Activated T-helper 1 cell treated with anti-CD3 and anti-CD28 coated beads, Interleukin-12 subunit alpha, Interleukin-12 subunit beta, Interleukin-2, Interleukin-4 antibody, amounts not matched to agents 30 ng/mL and 10 ng/mL and 1 ng/mL, durations not matched to agents 14 hours and 24 hours and 36 hours (primary cell): ENCODE measurements around the gene TAF11L8. TPM values are rescaled to one million over a fixed set of nuclear protein-coding genes. Genes with fewer than 3 reads are reported as not detected.
"Not testable (repeated sequence)": the region's sequence is repeated elsewhere in the genome, so short reads cannot be mapped to it uniquely, and the experiment has no call there.

Source experiments
- DNase-seq: peaks from one replicate; pipeline ENCODE4 v3.0.0; 2021; ENCODE audit warnings: low spot score
- H3K27ac Mint-ChIP-seq: one replicate; pipeline ENCODE4 v1.8.0; 2021; ENCODE audit warnings: mild to moderate bottlenecking, mixed read lengths
- H3K27me3 Mint-ChIP-seq: one replicate; pipeline ENCODE4 v1.8.0; 2022; ENCODE audit warnings: mild to moderate bottlenecking, moderate library complexity, mixed read lengths; ENCODE audit not compliant: insufficient read depth
- H3K36me3 Mint-ChIP-seq: one replicate; pipeline ENCODE4 v1.8.0; 2021; ENCODE audit warnings: low read depth, mixed read lengths
- H3K4me1 Mint-ChIP-seq: one replicate; pipeline ENCODE4 v1.8.0; 2021; ENCODE audit warnings: low read depth, mixed read lengths
- H3K4me3 Mint-ChIP-seq: one replicate; pipeline ENCODE4 v1.8.0; 2021; ENCODE audit warnings: mild to moderate bottlenecking, moderate library complexity, mixed read lengths
- H3K9me3 Mint-ChIP-seq: one replicate; pipeline ENCODE4 v1.8.0; 2021; ENCODE audit warnings: mixed read lengths
- intact Hi-C: fragments of 100-400 bp; cut with micrococcal nuclease; formaldehyde crosslinking; loops from one replicate; pipeline ENCODE4 v1.15.1; 2024
- total RNA-seq: library from RNA; stranded (reverse); gene quantifications from 2 replicates; pipeline ENCODE4 v1.2.3, GENCODE V29; 2022

TAF11L8 gene
- total RNA-seq: not detected in 2 replicates

DNA sequence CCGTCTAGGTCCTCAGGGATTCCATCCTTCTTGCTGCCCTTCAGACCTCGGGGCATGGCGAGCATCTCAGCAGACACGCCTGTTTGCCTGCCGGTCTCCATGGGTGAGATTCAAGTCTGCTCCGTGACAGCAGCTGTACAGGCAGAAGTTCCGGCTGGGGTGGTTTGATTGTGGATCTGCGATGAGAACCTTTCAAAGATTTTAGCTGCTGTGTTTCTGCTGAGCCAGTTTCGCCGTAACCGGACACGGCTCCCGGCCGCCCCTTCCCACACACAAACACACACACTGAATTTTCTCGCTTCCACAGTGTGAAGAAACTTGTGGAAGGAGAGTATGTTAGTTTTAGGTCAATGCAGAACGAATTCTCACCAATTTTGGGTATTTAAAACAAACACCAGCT, at the start of gene TAF11L8:
Gene TAF11L8, minus strand, starts transcription at position 101 of the 400 bp plus-strand sequence.
- H3K9me3 Mint-ChIP-seq, H3K27ac Mint-ChIP-seq, DNase-seq, H3K27me3 Mint-ChIP-seq, H3K4me3 Mint-ChIP-seq, intact Hi-C loops, H3K36me3 Mint-ChIP-seq, H3K4me1 Mint-ChIP-seq: not testable (repeated sequence)

DNA sequence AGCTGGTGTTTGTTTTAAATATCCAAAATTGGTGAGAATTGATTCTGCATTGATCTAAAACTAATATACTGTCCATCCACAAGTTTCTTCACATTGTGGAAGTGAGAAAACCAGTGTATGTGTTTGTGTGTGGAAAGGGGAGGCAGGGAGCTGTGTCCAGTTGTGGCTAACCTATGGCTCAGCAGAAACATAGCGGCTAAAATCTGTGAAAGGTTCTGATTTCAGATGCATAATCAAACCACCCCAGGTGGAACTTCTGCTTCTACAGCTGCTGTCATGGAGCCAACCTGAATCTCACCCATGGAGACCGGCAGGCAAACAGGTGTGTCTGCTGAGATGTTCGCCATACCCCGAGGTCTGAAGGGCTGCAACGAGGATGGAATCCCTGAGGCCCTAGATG, 43.4 kb upstream of the TAF11L8 start, which contains the start of gene TAF11L14:
Gene TAF11L14, plus strand, starts transcription at position 301 of the 400 bp plus-strand sequence.
- Mint-ChIP-seq H3K4me1 (no peaks in the 10 kb centered on the region), H3K4me3 (no peak within 1 kb of the TSS), H3K9me3 (peaks cover 26% of the 10 kb centered on the region), H3K36me3 (no peaks in the 10 kb centered on the region), H3K27ac (no peak within 1 kb of the TSS), H3K27me3 (no peaks in the 10 kb centered on the region)
- DNase-seq: no peak
- intact Hi-C loops: no loop called here

GRCh38 chr5:17631788-17632187, 41.0 kb upstream of the TAF11L8 start, which contains the start of gene TAF11L13:
Gene TAF11L13 (plus strand): TSS chr5:17632088.
- H3K4me3 Mint-ChIP-seq, intact Hi-C loops, H3K4me1 Mint-ChIP-seq, DNase-seq, H3K27me3 Mint-ChIP-seq, H3K36me3 Mint-ChIP-seq, H3K27ac Mint-ChIP-seq: not testable (repeated sequence)
- peaks cover 30% of the 10 kb centered on the region for H3K9me3 Mint-ChIP-seq

DNA sequence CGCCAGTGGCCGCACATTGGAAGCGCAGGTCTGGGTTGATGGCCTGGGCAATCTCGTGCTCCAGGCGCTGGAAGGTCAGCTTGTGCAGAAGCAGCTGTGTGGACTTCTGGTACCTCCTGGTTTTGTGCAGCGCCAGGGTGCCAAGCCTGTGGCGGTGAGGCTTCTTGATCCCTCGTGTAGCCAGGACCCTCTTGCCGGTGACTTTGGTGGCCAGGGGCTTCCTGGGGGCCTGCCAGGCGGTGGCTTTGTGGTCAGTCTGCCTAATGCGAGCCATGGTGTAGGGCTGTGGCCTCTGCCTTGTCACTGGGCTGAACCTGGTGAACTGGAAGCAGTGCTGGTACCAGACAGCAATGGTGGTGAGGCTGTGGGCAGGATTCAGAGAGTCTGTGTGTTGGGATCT, 34.9 kb upstream of the TAF11L8 start:
- H3K4me3 Mint-ChIP-seq: no peak overlapping the region
- no peaks in the 10 kb centered on the region for H3K36me3 Mint-ChIP-seq
- no peaks in the 10 kb centered on the region for H3K27me3 Mint-ChIP-seq
- H3K4me1 Mint-ChIP-seq: no peaks in the 10 kb centered on the region
- DNase-seq: no peak
- intact Hi-C loops: no loop called here
- H3K27ac Mint-ChIP-seq: no peak overlapping the region
- peaks cover 23% of the 10 kb centered on the region for H3K9me3 Mint-ChIP-seq

DNA sequence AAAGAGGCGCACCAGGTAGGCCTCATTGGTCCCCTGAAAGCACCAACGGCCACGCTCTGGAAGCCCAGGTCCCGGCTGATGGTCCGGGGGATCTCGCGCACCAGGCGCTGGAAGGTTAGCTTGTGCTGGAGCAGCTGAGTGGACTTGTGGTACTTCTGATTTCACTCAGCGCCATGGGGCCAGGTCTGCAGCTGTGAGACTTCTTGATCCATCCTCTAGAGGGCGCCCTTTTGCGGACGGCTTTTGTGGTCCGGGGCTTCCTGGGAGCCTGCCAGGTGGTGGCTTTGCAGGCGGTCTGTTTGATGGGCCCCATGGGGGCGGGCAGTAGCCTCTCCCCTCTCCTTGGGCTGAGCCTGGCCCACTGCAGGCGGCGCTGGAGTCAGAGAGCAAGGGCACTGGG, 29.9 kb upstream of the TAF11L8 start:
- intact Hi-C loops: no loop called here

DNA sequence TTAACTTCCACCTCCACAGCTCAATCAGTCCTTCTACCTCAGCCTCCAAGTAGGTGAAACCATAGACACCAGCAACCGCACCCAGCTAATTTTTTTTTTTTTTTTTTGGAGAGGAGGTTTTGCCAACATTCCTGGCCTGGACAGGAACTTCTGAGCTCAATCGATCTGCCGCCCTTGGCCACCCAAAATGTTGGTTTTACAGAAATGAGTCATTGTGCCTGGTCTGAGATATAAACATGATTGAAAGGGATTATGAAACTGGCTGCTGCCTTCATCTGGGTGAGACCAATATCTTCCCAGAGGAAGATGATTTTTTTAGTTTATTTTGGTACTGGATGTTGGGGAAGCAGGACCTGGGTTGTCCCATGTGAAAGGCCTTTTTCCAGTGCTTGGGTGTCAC, 28.6 kb upstream of the TAF11L8 start:
- Mint-ChIP-seq H3K4me1 (no peaks in the 10 kb centered on the region), H3K4me3 (no peak overlapping the region), H3K27ac (no peak overlapping the region), H3K27me3 (no peaks in the 10 kb centered on the region), H3K36me3 (no peaks in the 10 kb centered on the region), H3K9me3 (peaks cover 29% of the 10 kb centered on the region)
- intact Hi-C loops: no loop called here
- no peak for DNase-seq

More for the DNA sequence above, 29.9 kb upstream of the TAF11L8 start:
- Mint-ChIP-seq H3K36me3 (no peaks in the 10 kb centered on the region), H3K9me3 (peaks cover 26% of the 10 kb centered on the region), H3K27ac (no peak overlapping the region), H3K4me3 (no peak overlapping the region), H3K4me1 (no peaks in the 10 kb centered on the region), H3K27me3 (no peaks in the 10 kb centered on the region)
- DNase-seq: no peak

- no peak for DNase-seq
- Mint-ChIP-seq H3K4me3 (no peak overlapping the region), H3K27me3 (no peaks in the 10 kb centered on the region), H3K4me1 (no peaks in the 10 kb centered on the region), H3K27ac (no peak overlapping the region), H3K9me3 (peaks cover 29% of the 10 kb centered on the region), H3K36me3 (no peaks in the 10 kb centered on the region)
- intact Hi-C loops: no loop called here
Measured at GRCh38 chr5:17614872-17615605, 24.3 kb upstream of the TAF11L8 start.

GRCh38 chr5:17610092-17610491, 19.3 kb upstream of the TAF11L8 start, which contains the start of gene TAF11L12:
Gene TAF11L12 (plus strand): TSS chr5:17610392.
- intact Hi-C loops, H3K4me1 Mint-ChIP-seq, DNase-seq, H3K27ac Mint-ChIP-seq, H3K27me3 Mint-ChIP-seq, H3K4me3 Mint-ChIP-seq, H3K36me3 Mint-ChIP-seq: not testable (repeated sequence)
- H3K9me3 Mint-ChIP-seq: peaks cover 24% of the 10 kb centered on the region

DNA sequence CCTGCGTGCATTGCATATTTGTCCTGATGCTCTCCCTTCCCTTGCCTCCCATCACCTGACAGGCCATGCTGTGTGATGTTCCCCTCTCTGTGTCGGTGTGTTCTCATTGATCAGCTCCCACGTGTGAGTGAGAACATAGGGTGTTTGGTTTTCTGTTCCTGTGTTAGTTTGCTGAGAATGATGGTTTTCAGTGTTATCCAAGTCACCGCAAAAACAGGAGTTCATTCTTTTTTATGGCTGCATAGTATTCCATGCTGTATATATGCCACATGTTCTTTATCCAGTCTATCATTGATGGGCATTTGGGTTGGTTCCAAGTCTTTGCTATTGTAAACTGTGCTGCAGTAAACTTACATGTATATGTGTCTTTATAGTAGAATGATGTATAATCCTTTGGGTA, 16.7 kb upstream of the TAF11L8 start:
- H3K27ac Mint-ChIP-seq, H3K36me3 Mint-ChIP-seq, DNase-seq, intact Hi-C loops, H3K4me3 Mint-ChIP-seq, H3K27me3 Mint-ChIP-seq, H3K4me1 Mint-ChIP-seq: not testable (repeated sequence)
- peaks cover 26% of the 10 kb centered on the region for H3K9me3 Mint-ChIP-seq

- DNase-seq: no peak
- Mint-ChIP-seq H3K27ac (no peak overlapping the region), H3K36me3 (no peaks in the 10 kb centered on the region), H3K4me1 (no peaks in the 10 kb centered on the region), H3K4me3 (no peak overlapping the region), H3K27me3 (no peaks in the 10 kb centered on the region), H3K9me3 (peaks cover 20% of the 10 kb centered on the region)
- intact Hi-C loops: no loop called here
Measured at GRCh38 chr5:17604951-17605350, 14.2 kb upstream of the TAF11L8 start.

GRCh38 chr5:17603880-17604279, 13.1 kb upstream of the TAF11L8 start, which contains the start of gene TAF11L11:
Gene TAF11L11 (plus strand): TSS chr5:17604183.
- H3K27me3 Mint-ChIP-seq, DNase-seq, H3K4me1 Mint-ChIP-seq, H3K27ac Mint-ChIP-seq, H3K4me3 Mint-ChIP-seq, H3K36me3 Mint-ChIP-seq, intact Hi-C loops: not testable (repeated sequence)
- H3K9me3 Mint-ChIP-seq: peaks cover 25% of the 10 kb centered on the region

- H3K9me3 Mint-ChIP-seq: peaks cover 12% of the 10 kb centered on the region
- H3K4me1 Mint-ChIP-seq, H3K4me3 Mint-ChIP-seq, DNase-seq, H3K27me3 Mint-ChIP-seq, intact Hi-C loops, H3K36me3 Mint-ChIP-seq, H3K27ac Mint-ChIP-seq: not testable (repeated sequence)
Measured at GRCh38 chr5:17597728-17598127, 7.0 kb upstream of the TAF11L8 start, which contains the start of gene TAF11L10. Gene TAF11L10 (minus strand): TSS chr5:17597828.

DNA sequence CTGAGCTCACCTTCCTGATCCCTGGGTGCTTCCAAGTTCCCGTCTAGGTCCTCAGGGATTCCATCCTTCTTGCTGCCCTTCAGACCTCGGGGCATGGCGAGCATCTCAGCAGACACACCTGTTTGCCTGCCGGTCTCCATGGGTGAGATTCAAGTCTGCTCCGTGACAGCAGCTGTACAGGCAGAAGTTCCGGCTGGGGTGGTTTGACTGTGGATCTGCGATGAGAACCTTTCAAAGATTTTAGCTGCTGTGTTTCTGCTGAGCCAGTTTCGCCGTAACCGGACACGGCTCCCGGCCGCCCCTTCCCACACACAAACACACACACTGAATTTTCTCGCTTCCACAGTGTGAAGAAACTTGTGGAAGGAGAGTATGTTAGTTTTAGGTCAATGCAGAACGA, 3.5 kb upstream of the TAF11L8 start, which contains the start of gene TAF11L9:
Gene TAF11L9, minus strand, starts transcription at position 140 of the 400 bp plus-strand sequence.
- not testable (repeated sequence) for DNase-seq

More for the DNA sequence above, 3.5 kb upstream of the TAF11L8 start, which contains the start of gene TAF11L9:
- H3K4me3 Mint-ChIP-seq, H3K36me3 Mint-ChIP-seq, H3K4me1 Mint-ChIP-seq, H3K27ac Mint-ChIP-seq, H3K9me3 Mint-ChIP-seq, H3K27me3 Mint-ChIP-seq, intact Hi-C loops: not testable (repeated sequence)
